Measurements from ENCODE around the gene PRKCH.

- no peak for TF ChIP-seq TCF7L2 (IDR thresholded peaks at IDR 0.05; ENCODE audit: low read depth, low read length)
- TF ChIP-seq CTCF (IDR thresholded peaks at IDR 0.05), result no peak
- TF ChIP-seq, protein P1, sequence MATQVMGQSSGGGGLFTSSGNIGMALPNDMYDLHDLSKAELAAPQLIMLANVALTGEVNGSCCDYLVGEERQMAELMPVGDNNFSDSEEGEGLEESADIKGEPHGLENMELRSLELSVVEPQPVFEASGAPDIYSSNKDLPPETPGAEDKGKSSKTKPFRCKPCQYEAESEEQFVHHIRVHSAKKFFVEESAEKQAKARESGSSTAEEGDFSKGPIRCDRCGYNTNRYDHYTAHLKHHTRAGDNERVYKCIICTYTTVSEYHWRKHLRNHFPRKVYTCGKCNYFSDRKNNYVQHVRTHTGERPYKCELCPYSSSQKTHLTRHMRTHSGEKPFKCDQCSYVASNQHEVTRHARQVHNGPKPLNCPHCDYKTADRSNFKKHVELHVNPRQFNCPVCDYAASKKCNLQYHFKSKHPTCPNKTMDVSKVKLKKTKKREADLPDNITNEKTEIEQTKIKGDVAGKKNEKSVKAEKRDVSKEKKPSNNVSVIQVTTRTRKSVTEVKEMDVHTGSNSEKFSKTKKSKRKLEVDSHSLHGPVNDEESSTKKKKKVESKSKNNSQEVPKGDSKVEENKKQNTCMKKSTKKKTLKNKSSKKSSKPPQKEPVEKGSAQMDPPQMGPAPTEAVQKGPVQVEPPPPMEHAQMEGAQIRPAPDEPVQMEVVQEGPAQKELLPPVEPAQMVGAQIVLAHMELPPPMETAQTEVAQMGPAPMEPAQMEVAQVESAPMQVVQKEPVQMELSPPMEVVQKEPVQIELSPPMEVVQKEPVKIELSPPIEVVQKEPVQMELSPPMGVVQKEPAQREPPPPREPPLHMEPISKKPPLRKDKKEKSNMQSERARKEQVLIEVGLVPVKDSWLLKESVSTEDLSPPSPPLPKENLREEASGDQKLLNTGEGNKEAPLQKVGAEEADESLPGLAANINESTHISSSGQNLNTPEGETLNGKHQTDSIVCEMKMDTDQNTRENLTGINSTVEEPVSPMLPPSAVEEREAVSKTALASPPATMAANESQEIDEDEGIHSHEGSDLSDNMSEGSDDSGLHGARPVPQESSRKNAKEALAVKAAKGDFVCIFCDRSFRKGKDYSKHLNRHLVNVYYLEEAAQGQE (IDR thresholded peaks at IDR 0.05; ENCODE audit: insufficient read depth in 1 of 2, low read depth in 2 of 2, low read length in 1 of 2), result no peak
Measured at GRCh38 chr14:61532123-61532505, 210.7 kb downstream of the PRKCH start.

Measured in Panc1 (cell line).